AG04450 (cell line): ENCODE measurements around the gene ZDHHC12. TPM values are rescaled to one million over a fixed set of nuclear protein-coding genes. Genes with fewer than 3 reads are reported as not detected.

Experiments
- CTCF ChIA-PET: fragments of 300-600, 350-600 bp; formaldehyde crosslinking; extraction: SDS; loops from one replicate; lab custom pipeline; 2022; ENCODE audit warnings: antibody characterized with exemption, inconsistent platforms; lab: Charles Lee
- POLR2A ChIA-PET: fragments of 350-600 bp; formaldehyde crosslinking; extraction: SDS; loops from one replicate; lab custom pipeline; 2021; ENCODE audit warnings: antibody characterized with exemption, inconsistent platforms; lab: Yijun Ruan, JAX
- DNase-seq: peaks from one replicate; pipeline ENCODE4 v3.0.0-alpha.2; 2011; ENCODE audit warnings: low read depth, low spot score
- H3K27ac ChIP-seq: one replicate; pipeline ENCODE4 v1.5.1; 2012; ENCODE audit warnings: low read depth, low read length, control low read depth
- H3K27me3 ChIP-seq: one replicate; pipeline ENCODE4 v1.6.0; 2012; ENCODE audit warnings: low read length; ENCODE audit not compliant: control insufficient read depth, insufficient read depth
- H3K4me3 ChIP-seq: 2 replicates; pipeline ENCODE4 v1.5.1; 2011; ENCODE audit warnings: mild to moderate bottlenecking, low read depth, low read length, control low read depth
- H3K9me3 ChIP-seq: 2 replicates; pipeline ENCODE4 v1.5.1; 2012; ENCODE audit warnings: low read length; ENCODE audit not compliant: control insufficient read depth, insufficient read depth
- polyA minus RNA-seq: library from RNA; depleted of rRNA, polyadenylated mRNA; stranded (reverse); fragments of >200 nt; gene quantifications from 2 replicates; pipeline ENCODE4 v1.2.3, GENCODE V29; 2011; rRNA and poly(A)+ RNA removed
- polyA plus RNA-seq: library from polyadenylated mRNA; depleted of rRNA; stranded (reverse); fragments of >200 nt; gene quantifications from 2 replicates; pipeline ENCODE4 v1.2.3, GENCODE V29; 2011; rRNA removed
- TF ChIP-seq, protein P1 (sequence below): IDR thresholded peaks from 2 replicates; pipeline ENCODE4 v1.5.1; 2011; ENCODE audit warnings: low read depth, low read length, control low read depth, inconsistent platforms

Gene ZDHHC12
- polyA plus RNA-seq: 23.2 and 33.7 TPM in 2 replicates
- polyA minus RNA-seq: 6.2 and 8.4 TPM in 2 replicates

DNA sequence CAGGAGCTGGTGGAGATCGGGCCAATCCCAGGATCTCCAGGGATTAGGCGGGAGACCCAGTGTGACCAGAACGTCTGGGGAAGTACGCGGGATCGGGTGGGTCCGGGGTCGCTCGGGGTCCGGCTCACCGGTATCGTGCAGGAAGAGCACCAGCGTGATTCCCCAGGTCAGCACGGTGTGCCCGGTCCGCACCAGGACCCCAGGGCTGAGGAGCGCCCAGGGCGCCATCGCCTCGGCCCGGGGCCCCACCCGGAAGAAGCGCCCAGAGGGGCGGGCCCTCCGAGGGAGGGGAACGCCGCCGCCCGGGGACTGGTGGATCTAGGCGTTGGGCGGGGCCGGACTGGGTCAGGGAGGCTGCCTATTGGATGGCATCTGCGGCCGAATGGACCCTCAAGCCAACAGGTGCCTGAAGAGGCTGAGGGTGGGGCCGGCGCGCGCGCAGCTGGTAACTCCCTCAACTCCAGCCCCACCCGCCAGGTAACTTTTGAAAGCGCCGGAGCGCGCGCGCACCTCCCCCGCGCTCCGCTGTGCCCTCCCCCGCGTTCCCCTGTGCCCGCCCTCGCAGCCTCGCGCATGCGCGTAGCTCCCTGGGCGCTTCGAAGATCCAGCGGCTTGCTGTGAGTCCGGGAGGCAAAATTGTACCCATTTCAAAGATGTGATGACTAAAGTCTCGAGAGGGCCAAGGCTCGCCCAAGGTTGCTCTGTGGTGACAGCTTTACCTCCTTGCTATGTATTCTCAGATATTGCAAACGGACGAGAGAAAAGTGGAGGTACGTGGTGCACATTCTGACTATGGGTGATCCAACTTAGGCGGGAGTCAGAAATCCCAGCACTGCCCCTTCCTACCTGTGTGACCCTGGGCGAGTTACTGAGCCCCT, at the start of gene ZDHHC12:
Gene ZDHHC12 (minus strand): TSS at position 262 of the 878 bp plus-strand sequence. CDS start 34 bp downstream, at position 228.
- Histone ChIP-seq H3K27me3 (no peaks in the 10 kb centered on the region), H3K9me3 (no peaks in the 10 kb centered on the region; the same call in 1 of the 2 replicates), H3K27ac (no peak within 1 kb of the TSS), H3K4me3 (peak within 1 kb of the TSS; percentile 78)
- CTCF ChIA-PET: interaction anchor here (0.9 to 2.7 kb wide), 3 partner anchors 9 to 94 kb away, joined by 3 to 17 read pairs (median 12); partner anchors contain the start of gene ENDOG
- POLR2A ChIA-PET: interaction anchor here (0.6 to 1.0 kb wide), 5 partner anchors 10 to 94 kb away, joined by 3 to 7 read pairs (median 4); partner anchors contain the start of gene ENDOG
- TF ChIP-seq, protein P1, sequence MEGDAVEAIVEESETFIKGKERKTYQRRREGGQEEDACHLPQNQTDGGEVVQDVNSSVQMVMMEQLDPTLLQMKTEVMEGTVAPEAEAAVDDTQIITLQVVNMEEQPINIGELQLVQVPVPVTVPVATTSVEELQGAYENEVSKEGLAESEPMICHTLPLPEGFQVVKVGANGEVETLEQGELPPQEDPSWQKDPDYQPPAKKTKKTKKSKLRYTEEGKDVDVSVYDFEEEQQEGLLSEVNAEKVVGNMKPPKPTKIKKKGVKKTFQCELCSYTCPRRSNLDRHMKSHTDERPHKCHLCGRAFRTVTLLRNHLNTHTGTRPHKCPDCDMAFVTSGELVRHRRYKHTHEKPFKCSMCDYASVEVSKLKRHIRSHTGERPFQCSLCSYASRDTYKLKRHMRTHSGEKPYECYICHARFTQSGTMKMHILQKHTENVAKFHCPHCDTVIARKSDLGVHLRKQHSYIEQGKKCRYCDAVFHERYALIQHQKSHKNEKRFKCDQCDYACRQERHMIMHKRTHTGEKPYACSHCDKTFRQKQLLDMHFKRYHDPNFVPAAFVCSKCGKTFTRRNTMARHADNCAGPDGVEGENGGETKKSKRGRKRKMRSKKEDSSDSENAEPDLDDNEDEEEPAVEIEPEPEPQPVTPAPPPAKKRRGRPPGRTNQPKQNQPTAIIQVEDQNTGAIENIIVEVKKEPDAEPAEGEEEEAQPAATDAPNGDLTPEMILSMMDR: no peak
- DNase-seq: peak; percentile 81

DNA sequence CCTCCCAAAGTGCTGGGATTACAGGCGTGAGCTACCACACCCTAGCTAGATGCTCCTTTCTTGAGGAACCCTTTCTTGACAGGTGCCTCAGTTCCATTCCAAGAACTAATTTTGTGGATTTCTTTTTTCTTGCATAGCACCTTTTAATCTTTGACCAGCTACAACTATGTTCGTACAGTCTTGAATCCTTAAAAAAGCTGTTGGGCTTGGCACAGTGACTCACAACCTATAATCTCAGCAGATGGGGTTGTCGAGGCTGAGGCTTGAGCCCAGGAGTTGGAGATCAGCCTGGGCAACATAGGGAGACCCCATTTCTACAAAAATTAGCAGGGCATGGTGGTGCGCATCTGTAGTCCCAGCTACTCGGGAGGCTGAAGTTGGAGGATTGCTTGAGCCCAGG, 49.1 kb upstream of the ZDHHC12 start:
- peaks cover 12% of the 10 kb centered on the region for H3K9me3 ChIP-seq
- no peaks in the 10 kb centered on the region for H3K27me3 ChIP-seq
- ChIA-PET CTCF (interaction anchor here (1.3 kb wide), 1 partner anchor 45 kb away, joined by 6 read pairs; the partner anchor contains the start of gene ENDOG), POLR2A (no interaction called here)
- no peak for DNase-seq
- TF ChIP-seq, protein P1: no peak
- H3K27ac ChIP-seq: no peak overlapping the region
- H3K4me3 ChIP-seq: no peak overlapping the region

- CTCF ChIA-PET: interaction anchor here (1.3 to 1.9 kb wide), 3 partner anchors 46 to 157 kb away, joined by 3 to 10 read pairs (median 6); partner anchors contain the start of gene ENDOG
- POLR2A ChIA-PET: interaction anchor here (0.6 kb wide), 2 partner anchors 28 to 152 kb away, joined by 4 read pairs; no protein-coding TSS in a partner anchor
- TF ChIP-seq, protein P1: no peak
- peak within 1 kb of the TSS; percentile 99 for H3K4me3 ChIP-seq
- peak within 1 kb of the TSS; percentile 89 for H3K27ac ChIP-seq
- DNase-seq: peak; percentile 55
- H3K27me3 ChIP-seq: no peaks in the 10 kb centered on the region
- H3K9me3 ChIP-seq: peaks cover 12% of the 10 kb centered on the region
Observed at GRCh38 chr9:128771745-128772519, 48.0 kb upstream of the ZDHHC12 start, which contains the start of gene ZER1. ZER1 (minus strand) TSS chr9:128771927; CDS start chr9:128755565, 16,362 bp downstream.

- H3K9me3 ChIP-seq: peaks cover 6% of the 10 kb centered on the region
- CTCF ChIA-PET: interaction anchor here (0.6 to 1.9 kb wide), 3 partner anchors 13 to 157 kb away, joined by 3 to 10 read pairs (median 4); partner anchors contain the start of gene ENDOG
- POLR2A ChIA-PET: interaction anchor here (0.6 to 1.1 kb wide), 2 partner anchors 18 to 29 kb away, joined by 3 to 4 read pairs; no protein-coding TSS in a partner anchor
- DNase-seq: no peak
- peak overlapping the region; percentile 77 for H3K27ac ChIP-seq
- peak overlapping the region; percentile 99 for H3K4me3 ChIP-seq
- H3K27me3 ChIP-seq: no peaks in the 10 kb centered on the region
- TF ChIP-seq, protein P1: no peak
Observed at GRCh38 chr9:128771094-128771721, 47.3 kb upstream of the ZDHHC12 start.
